ENCODE measurements around the gene TIRAP. TPM values are rescaled to one million over a fixed set of nuclear protein-coding genes. Genes with fewer than 3 reads are reported as not detected.

The TIRAP gene
- total RNA-seq, 3 donors from 2014 or later: 18.5 to 24.8 (median 21.5) TPM

- no peaks in the 10 kb centered on the region for H3K36me3 ChIP-seq (ENCODE audit: low read depth)
- no peak for ATAC-seq
Observed at GRCh38 chr11:126279191-126279590, 3.7 kb upstream of the TIRAP start.

GRCh38 chr11:126280595-126280994 lies 2.3 kb upstream of the TIRAP start:
- H3K4me1 ChIP-seq (ENCODE audit: low read depth): peaks cover 3% of the 10 kb centered on the region
- TF ChIP-seq, protein P1, sequence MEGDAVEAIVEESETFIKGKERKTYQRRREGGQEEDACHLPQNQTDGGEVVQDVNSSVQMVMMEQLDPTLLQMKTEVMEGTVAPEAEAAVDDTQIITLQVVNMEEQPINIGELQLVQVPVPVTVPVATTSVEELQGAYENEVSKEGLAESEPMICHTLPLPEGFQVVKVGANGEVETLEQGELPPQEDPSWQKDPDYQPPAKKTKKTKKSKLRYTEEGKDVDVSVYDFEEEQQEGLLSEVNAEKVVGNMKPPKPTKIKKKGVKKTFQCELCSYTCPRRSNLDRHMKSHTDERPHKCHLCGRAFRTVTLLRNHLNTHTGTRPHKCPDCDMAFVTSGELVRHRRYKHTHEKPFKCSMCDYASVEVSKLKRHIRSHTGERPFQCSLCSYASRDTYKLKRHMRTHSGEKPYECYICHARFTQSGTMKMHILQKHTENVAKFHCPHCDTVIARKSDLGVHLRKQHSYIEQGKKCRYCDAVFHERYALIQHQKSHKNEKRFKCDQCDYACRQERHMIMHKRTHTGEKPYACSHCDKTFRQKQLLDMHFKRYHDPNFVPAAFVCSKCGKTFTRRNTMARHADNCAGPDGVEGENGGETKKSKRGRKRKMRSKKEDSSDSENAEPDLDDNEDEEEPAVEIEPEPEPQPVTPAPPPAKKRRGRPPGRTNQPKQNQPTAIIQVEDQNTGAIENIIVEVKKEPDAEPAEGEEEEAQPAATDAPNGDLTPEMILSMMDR (IDR thresholded peaks at IDR 0.05): no peak
- H3K4me3 ChIP-seq: no peak overlapping the region
- ATAC-seq (no peak), DNase-seq (no peak)
- intact Hi-C loops (cut with DNase I, micrococcal nuclease): no loop called here
- H3K36me3 ChIP-seq (ENCODE audit: low read depth): no peaks in the 10 kb centered on the region
- H3K9me3 ChIP-seq: no peaks in the 10 kb centered on the region

More at GRCh38 chr11:126279191-126279590, 3.7 kb upstream of the TIRAP start:
- TF ChIP-seq, protein P1 (IDR thresholded peaks at IDR 0.05): no peak
- Histone ChIP-seq H3K4me1 (ENCODE audit: low read depth) (peaks cover 3% of the 10 kb centered on the region), H3K4me3 (no peak overlapping the region), H3K9me3 (no peaks in the 10 kb centered on the region)
- no peak for DNase-seq
- intact Hi-C loops (cut with DNase I, micrococcal nuclease): no loop called here

DNA sequence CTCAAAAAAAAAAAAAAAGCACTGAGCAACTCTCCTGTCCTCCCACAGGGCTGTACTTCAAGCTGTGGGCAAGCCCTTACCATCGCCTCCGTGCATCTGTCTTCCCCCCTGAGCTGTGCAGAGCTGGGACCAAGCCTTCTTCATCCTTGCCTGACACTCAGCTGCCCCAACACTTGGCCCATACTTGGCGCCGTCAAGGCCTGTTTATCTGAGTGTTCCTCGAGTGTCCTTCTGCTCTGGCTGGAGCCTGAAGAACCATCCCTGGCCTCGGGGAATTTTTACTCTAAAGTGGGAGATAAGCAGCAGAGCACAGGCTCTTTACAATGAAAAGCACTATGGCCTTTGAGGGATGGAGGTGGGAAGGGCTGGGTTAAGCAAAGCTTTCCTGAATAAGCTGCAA lies 1.6 kb upstream of the TIRAP start:
- H3K4me1 ChIP-seq (ENCODE audit: low read depth): peaks cover 3% of the 10 kb centered on the region
- no peaks in the 10 kb centered on the region for H3K9me3 ChIP-seq
- no peaks in the 10 kb centered on the region for H3K36me3 ChIP-seq (ENCODE audit: low read depth)
- H3K4me3 ChIP-seq: no peak overlapping the region
- DNase-seq (no peak), ATAC-seq (no peak)
- TF ChIP-seq, protein P1 (IDR thresholded peaks at IDR 0.05): no peak
- intact Hi-C loops (cut with DNase I, micrococcal nuclease): no loop called here

DNA sequence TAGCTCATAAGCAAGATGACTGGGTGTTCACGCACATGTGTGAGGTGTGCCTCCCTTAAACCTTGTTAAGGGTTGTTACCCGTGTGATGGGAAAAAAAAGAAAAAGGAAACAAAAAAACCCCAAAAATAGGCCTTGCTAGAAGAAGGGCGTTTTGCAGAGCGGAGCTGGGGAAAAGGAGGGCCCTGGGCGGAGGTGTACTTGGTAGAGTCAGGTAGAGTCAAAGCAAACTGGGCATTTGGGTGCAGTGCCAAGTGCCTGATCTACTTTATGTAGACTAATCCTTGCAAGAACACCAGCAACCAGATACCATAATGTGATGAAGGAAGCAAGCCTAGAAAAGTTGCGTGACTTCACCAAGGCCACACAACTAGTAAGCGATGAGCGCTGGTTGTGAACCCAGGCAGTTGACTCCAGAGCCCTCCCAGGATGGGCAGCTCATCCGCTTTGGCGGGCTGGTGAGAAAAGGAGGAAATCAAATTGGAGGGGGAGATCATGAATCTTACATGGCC lies 1.2 kb upstream of the TIRAP start:
- Histone ChIP-seq H3K4me1 (ENCODE audit: low read depth) (peaks cover 3% of the 10 kb centered on the region), H3K36me3 (ENCODE audit: low read depth) (no peaks in the 10 kb centered on the region), H3K9me3 (no peaks in the 10 kb centered on the region), H3K4me3 (no peak overlapping the region)
- ATAC-seq (no peak), DNase-seq (no peak)
- intact Hi-C loops (cut with DNase I, micrococcal nuclease): no loop called here
- TF ChIP-seq, protein P1 (IDR thresholded peaks at IDR 0.05): no peak

DNA sequence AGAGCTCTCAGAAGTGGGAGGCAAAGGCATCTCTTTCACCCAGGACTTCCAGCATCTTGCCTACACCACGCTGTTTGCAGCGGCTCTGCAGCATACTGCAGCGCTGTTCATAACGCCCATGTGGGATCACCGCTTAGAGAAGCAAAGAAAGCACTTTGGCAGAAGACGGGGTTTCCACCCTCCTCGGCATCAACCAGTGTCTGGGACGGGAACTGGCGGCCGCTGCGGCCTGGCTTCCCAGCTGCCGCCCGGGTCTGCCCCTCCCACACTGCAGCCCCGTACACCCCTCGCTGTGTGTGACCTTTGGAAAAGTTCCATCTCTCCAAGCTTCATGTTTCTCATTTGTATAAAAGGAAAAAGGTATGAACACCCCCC lies 545 bp upstream of the TIRAP start:
- H3K36me3 ChIP-seq (ENCODE audit: low read depth): no peaks in the 10 kb centered on the region
- H3K4me1 ChIP-seq (ENCODE audit: low read depth): peaks cover 3% of the 10 kb centered on the region
- intact Hi-C loops (cut with DNase I, micrococcal nuclease): no loop called here
- DNase-seq: peak; percentile 51 to 69 (median 66)
- H3K4me3 ChIP-seq: peak overlapping the region; percentile 54
- TF ChIP-seq, protein P1 (IDR thresholded peaks at IDR 0.05): no peak
- ATAC-seq: peak; percentile 61
- H3K9me3 ChIP-seq: no peaks in the 10 kb centered on the region

DNA sequence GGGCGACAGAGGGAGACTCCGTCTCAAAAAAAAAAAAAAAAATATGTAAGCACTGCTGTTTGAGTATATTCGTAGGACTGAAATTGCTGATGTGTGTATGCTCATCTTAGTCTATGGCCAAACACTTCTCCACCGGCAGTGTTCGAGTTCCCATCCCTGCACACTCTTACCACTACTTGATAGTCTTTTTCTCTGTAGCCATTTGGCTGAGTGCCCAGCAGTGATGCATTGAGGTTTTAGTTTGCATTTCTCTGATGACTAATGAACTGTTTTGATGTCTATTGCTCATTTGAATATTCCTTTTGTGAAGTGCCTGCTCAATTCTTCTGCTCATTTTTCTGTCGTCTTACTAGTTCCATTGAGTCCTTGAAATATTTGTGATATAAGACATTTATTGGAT lies 1.9 kb downstream of the TIRAP start:
- no peak overlapping the region for H3K4me3 ChIP-seq
- ATAC-seq (no peak), DNase-seq (peak in 1 of 3 donors; percentile 84)
- intact Hi-C loops (cut with DNase I, micrococcal nuclease): no loop called here
- peaks cover 3% of the 10 kb centered on the region for H3K4me1 ChIP-seq (ENCODE audit: low read depth)
- TF ChIP-seq, protein P1 (IDR thresholded peaks at IDR 0.05): no peak
- H3K36me3 ChIP-seq (ENCODE audit: low read depth): no peaks in the 10 kb centered on the region
- H3K9me3 ChIP-seq: no peaks in the 10 kb centered on the region

Measured in mucosa of descending colon (tissue), 3 donors.